ENCODE data around the gene ERC2.

DNA sequence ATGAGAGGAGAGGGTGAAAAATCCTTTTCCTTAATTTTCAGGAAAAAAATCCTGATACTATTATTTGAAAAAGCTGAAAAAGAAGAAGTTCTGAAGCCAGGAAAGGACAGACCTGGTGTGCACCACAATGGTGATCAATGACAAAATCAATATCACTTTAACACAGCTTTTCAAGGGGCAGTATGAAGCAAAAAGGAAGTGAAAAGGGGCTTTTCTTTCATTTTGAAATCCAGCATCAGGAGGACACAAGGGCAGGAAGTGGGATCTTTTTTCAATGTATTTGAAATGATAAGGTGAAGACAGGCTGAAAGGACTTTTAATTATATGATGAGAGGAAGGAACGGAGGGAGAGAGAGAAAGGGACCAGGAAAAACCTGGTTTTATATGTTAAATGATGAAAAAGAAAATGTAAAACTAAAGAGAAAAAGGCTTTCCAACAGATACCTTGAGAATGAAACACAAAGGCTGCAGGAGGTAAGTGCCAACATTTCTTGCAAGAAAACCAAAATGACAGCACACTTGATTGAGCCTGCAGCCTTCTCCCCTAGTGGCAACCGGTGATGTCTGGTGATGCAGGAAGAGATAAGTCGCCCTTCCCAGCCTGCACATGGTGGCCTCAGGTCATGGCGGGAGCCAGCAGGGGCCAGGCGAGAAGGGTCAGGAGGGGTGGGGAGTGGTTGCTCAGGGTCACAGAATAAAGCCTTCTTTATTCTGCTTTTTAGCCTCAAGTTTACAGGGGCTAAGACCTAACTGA is 744.4 kb downstream of the ERC2 start:
- TF ChIP-seq CTCF (IDR thresholded peaks at IDR 0.05) (no peak), ZFX (IDR thresholded peaks at IDR 0.05; ENCODE audit: borderline replicate concordance) (no peak)

Measured in 22Rv1 (cell line).